ENCODE data around the gene MANEAL. TPM values are rescaled to one million over a fixed set of nuclear protein-coding genes. Genes with fewer than 3 reads are reported as not detected.
A peak's percentile ranks its signal among the peaks of the same experiment; 100 is the strongest.

Gene MANEAL
- total RNA-seq, 1 experiment from 2014 or later = 21.6 TPM

DNA sequence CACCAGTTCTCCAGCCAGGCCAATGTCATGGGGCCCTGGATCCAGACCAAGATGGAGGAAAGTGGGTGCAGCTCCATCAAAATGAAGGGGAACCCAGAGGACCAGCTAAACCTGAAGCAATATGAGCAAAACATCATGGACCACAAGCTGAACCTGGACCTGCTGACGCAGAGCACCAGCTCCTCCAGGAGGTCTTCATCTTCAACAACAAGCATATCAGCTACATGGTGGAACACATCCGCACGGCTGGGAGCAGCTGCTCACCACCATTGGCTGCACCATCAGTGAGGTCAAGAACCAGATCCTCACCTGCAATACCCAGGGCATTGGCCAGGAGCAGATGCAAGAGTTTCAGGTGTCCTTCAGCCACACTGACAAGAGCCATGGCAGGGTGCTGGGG, 15.0 kb upstream of the MANEAL start:
- DNase-seq (ENCODE audit: low read depth) = no peak

DNA sequence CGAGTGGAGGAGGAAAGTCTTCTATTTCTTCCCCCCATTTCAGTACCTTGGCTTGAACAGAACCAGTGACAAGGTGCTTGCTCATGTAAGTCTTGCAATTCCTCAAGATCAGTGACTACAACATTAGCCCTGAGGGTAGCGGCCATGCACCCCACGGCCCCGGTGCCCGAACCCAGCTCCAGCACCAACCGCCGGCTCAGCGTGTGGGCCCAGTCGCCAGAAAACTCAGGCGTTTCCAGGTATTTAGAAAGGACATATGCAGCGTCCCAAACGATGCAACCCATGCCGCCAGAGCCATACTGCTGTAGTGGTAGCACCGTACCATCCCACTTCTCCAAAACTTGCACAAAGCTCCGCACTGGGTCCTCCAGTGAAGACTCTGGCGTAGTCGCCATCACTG, 11.2 kb upstream of the MANEAL start:
- no peak for DNase-seq (ENCODE audit: low read depth)

DNA sequence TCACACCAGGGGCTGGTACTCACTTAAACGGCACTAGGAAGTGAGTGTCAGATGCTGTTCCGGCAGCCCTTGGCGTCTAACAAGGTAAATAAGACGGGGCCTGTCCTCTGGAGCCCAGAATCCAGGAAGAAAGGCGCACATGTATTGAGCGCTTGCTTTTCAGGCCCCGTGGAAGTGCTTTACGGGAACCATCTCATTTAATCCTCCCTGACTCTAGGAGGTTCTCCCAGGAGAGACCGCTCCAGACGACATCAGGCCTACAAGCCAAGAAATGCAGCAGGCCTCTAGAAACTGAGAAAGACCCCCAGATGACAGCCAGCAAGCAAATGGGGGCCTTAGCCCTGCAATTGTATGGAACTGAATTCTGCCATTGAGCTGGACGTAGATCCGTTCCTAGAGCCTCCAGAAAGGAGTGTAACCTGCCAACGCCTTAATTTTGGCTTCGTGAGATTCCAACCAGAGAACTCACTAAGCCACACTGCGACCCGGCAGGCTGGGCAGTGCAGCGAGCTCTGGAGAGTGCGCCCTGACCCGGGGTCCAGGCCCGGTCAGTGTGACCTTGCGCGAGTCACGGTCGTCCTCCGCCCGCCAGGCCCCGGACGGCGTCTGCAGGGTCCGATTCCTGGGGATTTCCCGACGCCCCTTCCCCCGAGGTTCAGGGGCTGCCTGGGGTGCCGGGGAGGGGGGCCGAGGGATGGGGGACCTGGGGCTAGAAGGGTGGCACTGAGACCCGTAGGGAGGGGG, 532 bp upstream of the MANEAL start:
- no peak for DNase-seq (ENCODE audit: low read depth)

DNA sequence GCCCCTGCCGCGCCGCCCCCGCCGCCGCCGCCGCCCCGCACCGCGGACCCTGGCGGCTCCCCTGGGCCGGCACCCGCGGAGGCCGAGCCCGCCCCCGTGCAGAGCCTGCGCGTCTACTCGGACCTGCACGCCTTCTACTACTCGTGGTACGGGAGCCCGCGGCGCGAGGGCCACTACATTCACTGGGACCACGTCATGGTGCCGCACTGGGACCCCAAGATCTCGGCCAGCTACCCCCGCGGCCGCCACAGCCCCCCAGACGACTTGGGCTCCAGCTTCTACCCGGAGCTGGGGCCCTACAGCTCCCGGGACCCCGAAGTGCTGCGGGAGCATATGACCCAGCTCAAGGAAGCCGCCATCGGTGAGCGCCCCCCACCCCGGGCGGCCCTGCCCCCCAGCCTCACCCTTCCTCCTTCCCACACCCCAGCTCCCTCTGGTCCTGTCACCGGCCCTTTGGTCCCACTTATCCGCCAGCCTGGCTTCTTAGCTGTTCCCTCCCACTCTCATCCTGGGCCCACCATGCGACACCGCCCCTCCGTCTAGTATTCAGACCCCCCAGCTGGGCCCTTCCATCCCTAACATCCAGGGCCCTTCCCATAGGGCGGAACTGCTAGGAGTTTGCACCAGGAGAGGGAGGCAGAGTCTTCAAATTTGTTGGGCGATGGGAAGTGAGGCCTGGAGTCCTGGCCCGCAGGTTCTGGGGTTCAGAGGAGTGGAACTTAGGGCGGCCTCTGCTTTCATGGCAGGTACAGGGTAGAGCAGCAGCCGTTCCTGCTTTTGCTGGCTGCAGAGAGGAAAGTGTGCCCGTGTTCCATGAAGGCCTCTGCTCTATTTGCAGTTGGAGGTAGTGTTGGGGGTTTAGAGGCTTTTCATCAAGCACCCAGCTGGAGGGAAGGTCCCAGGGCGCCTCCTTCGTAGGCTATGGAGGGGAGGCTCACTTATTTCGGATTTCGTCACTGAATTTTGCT, 1.0 kb downstream of the MANEAL start:
- DNase-seq (ENCODE audit: low read depth) = no peak

DNA sequence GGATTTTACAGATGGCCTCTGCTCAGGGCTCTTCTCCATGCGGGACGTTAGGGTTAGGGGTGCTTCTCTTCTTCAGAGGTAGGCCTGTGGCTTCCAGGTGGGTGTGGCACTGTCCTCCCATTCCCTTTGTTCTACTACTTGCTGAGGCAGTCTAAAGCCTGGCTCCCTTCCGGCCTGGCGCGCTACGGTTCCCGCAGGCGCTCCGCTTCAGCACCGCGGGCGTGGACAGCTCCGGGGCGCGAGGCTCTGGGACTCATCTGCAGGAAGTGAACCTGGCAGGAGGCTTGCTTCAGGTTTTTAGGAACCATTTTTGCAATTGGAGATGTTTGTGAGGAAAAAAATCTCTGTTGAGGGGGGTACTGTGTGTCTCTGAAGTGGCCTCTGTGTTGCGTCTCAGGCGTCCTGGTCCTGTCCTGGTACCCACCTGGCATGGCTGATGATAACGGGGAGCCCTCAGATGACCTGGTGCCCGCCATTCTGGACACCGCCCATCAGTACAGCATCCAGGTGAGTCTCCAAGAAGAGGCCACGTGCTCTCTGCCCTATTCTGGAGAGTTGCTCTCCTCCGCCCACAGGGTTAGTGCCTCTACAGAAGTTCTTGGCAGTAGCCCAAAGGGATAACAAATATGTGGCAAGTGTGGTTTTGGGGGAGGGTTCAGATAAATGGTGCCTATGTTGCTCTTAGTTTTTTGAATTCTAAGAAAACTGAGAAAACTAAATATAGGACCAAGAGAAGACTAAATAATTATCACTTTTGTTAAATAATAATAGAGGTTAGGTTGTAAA, 1.9 kb downstream of the MANEAL start:
- peak; percentile 31 for DNase-seq (ENCODE audit: low read depth)

DNA sequence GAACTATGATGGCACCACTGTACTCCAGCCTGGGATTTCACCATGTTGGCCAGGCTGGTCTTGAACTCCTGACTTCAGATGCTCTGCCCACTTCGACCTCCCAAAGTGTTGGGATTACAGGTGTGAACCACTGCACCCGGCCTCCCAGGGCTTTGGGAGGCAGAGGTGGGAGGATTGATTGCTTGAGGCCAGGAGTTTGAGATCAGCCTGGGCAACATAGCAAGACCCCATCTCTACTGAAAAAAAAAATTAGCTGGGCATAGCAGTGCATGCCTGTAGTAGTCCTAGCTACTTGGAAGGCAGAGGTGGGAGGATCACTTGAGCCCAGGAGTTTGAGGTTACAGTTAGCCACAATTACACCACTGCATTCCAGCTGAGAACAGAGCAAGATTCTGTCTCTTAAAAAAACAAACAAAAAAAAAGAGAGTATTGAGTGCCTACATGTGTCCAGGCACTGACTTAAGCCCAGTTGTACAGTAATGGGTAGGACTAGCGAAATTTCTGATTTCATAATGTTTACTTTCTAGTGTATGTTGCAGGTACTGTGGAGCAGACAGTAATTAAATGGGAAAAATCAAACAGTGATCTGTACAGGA, 4.2 kb downstream of the MANEAL start:
- DNase-seq (ENCODE audit: low read depth) = peak; percentile 64

DNA sequence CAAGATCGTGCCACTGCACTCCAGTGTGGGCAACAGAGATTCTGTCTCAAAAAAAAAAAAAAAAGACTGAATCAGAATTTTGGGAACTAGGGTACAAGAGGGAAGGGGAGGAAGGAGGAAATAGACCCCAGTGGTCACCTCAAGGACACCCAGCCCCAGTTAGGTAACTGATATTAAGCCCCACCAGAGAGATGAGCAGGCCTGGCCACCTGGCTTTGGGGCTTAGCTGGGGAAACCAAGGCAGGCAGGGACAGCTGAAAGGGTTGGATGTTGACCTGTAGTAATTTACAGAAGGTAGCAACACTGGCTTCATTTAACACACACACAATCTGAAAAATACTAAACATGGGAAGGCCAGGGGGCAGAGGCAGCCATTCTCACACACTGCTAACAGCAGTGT, 8.8 kb downstream of the MANEAL start:
- no peak for DNase-seq (ENCODE audit: low read depth)

DNA sequence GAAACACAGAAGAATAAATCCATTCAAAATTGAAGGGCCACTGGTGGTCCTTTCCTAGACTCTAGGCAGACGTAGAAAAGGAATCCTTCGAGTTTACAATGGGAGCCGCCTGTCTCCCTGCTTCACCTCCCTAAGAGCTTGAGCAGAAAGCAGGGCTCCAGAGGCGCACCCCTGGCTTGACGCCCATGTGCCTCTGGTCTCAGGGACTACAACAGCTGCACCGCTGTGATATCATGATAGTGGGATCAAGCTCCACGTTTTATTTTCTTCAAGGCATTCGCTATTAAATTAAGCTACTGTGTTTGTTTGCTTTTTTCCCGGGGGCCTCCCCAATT, 13.5 kb downstream of the MANEAL start:
- no peak for DNase-seq (ENCODE audit: low read depth)

DNA sequence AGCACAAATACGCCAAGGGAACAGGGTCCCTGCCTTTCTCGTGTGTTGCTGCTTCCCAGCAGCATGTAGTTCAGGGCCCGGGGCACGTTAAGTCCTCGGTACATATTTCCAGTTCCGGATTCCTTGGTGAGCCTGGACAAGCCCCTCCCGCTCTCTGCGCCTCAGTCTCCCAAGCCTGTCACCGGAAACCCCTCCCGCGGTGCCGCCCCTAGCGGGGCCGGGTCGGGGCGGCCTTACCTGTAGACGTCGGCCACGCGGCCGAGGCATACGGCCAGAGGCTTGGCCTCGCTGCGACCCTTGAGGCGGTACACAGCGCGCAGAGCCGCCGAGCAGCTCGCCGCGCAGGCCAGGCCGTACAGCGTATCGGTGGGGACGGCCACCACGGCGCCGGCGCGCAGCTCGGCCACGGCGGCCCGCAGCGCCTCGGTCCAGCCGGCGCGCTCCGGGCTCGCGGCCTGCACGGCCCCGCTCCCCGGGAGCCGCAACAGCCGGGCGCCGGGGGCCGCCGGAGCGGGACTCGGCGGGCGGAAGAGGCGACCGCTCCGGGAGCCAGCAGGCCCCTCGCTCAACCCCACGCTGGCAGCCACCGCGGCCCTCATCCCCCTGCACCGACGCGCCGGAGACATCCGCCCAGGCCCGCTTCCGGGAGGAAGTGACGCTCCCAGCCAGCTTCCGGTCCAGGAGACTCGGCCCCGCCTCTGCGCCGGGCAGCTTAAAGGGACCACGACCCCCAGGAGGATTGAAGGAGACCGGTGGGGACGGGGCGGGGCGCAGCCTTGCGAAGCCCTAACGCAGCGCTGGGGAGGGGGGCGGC, 14.1 kb downstream of the MANEAL start, which contains the start of the genes C1orf122 and YRDC:
Gene C1orf122, plus strand, starts transcription at position 236 of the 814 bp plus-strand sequence. CDS start 615 bp downstream, outside the sequence.
Gene YRDC, minus strand, starts transcription at position 654 of the 814 bp plus-strand sequence. Its CDS starts 28 bp downstream, at position 626.
- DNase-seq (ENCODE audit: low read depth) = peak; percentile 87

DNA sequence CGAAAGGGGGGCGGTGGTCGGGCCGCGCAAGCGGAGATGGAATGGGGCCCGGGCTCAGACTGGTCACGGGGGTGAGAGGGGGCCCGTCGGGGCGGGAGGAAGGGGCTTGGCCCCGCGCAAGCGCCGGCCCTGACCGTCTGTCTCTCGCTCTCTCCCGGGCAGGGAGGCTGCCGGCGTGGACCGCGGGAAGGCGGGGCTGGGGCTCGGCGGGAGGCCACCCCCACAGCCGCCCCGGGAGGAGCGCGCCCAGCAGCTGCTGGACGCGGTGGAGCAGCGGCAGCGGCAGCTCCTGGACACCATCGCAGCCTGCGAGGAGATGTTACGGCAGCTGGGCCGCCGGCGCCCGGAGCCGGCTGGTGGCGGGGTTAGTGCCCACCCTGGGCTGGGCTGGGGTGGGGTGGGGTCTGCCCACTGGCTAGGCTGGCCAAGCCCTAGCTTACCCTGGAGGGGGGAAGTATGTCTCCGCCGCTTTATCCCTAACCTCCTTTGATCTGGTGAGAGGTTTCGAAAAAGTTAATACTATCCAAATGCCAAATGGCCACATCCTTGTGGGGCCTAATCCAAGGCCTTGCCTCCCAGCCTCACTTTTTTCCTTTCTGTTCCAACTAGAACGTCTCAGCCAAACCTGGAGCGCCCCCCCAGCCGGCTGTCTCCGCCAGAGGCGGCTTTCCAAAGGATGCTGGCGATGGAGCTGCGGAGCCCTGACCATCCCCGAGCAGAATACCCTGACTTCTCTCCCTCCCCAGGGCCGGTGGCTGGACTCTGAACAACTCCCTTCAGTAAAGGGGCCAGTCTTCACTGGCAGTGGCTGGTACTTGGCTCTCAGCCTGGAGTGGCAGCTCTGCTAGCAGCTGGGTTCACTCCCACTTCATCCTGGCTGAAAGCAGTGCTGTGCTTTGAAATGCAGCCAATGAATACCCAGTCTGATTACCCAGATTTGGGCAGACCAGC, 15.0 kb downstream of the MANEAL start:
- DNase-seq (ENCODE audit: low read depth) = peak; percentile 72

DNA sequence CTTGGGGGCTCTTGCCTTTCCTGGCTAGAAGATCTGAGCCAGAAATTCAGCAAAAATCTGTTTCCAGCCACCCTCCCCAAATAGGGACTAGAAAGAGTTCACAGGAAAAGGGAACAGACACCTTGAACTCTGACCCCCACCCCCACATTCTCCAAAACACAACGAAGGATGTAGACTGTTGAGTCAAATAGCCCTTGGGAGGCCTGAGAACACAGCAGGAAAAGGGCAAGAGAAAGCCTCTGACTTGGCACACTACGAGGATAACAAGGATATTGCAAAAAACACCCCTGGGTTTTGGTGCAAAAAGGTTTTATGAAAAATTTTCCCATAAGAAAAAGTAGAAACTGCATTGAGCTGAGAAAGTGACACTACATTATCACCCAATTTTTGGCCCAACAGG, 16.3 kb downstream of the MANEAL start:
- no peak for DNase-seq (ENCODE audit: low read depth)

DNA sequence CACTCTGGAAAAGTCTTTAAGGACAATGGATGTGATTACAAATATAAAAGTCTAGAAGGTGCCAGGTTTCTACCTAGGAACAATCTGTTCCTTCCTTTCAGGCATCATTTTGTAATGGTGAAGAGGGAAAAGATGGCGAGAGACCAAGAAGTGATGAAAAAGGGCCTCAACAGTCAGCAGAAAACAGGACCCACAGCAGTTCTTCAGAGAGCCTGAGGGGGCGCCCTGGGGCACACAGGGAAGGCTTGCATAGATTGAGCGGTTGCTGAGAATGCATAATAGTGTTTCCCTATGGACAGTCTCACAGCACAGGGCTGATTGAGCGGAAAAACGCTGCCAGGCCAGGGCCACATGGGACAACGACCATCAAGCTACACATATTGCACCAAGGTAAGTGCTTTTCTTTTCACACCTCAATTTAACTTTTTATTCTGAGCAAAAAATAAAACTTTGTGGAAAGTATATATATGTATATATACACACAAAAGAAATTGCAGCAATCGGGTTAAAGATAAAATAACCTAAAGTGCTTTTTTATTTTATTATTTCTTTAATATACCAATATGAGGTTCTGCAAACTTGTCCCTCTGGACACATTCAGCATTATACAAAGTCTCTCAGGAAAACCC, 17.5 kb downstream of the MANEAL start:
- peak; percentile 74 for DNase-seq (ENCODE audit: low read depth)

DNA sequence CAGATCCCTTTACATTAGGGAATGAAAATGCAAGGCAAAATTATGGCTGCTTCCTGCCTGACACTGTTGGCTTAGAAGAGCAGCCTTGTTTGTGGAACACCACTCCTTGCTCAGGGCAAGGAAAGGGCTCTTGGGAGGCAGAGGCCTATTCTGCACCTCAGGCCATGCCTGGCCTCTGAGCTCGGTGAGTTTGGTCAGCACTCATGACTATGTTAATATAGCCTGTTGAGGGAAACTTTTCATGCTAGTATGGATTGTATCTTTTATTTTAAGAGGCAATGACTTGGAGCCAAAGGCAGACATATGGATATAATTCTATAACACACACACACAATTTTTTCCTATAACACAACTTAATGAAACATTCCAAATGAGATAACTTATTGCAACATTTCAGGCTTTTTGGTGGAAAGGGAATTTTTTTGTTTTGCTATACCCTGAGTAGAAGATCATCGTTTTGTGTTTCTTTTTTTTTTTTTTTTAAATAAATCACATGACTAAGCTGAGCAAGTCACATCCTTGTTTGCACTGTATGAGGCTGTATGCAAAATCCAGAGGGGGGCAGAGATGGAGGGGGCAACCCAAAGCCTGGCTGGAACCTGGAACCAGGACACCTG, 20.0 kb downstream of the MANEAL start:
- DNase-seq (ENCODE audit: low read depth) = no peak

DNA sequence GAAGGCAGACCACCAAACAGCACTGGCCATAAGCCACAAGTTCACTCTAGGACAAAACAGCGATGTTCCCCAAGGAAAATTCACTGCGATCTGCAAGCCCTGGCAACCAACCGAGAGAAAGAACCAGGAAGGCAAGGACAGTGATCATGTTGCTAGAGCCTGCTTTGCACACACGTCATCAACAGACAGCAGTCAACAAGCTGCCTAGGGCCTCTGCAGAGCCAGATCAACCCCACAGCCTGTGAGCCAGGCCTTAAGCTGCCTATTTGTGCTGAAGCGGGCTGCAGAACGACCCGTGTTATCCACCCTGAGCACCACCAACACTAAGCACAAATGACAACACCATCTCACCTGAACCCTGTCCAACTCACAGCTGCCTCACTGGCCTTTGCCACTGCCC, 20.6 kb downstream of the MANEAL start:
- no peak for DNase-seq (ENCODE audit: low read depth)

DNA sequence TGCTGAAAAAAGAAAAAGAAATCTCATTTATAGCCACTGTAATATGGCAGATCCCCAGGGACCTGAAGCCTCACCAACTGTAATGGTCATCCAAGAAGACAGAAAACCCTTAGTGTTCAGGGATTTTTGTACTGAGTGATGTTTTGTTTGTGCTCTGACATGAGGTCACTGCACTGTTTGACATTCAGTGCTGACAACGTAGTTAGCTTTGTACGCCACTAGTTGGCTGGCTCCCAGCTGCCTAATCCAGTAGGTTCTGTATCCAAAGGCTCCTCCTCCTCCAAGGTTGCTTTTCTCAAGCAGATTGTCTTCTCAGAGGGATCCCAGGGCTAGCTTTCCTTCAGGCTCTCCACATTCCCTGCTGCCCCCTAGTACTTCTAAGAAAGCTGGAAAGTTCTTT, 23.8 kb downstream of the MANEAL start:
- no peak for DNase-seq (ENCODE audit: low read depth)

DNA sequence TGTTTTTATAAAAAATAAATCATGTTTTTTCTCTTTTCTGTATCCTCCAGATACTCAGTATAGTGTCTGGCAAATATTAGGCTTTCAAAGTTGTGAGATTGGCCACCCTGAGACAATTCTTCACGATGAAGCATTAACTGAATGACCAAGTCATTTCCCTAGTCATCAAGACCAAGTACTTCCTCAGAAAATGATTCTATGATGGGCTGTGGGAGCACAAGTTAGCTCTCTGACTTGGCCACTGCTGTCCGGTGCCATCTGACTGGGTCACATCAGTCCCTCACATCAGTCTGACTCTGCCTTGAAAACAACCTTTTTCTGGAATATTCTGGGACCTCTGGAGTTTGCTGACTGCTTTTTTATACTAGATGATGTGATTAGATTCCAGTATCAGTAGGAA, 27.8 kb downstream of the MANEAL start:
- no peak for DNase-seq (ENCODE audit: low read depth)

DNA sequence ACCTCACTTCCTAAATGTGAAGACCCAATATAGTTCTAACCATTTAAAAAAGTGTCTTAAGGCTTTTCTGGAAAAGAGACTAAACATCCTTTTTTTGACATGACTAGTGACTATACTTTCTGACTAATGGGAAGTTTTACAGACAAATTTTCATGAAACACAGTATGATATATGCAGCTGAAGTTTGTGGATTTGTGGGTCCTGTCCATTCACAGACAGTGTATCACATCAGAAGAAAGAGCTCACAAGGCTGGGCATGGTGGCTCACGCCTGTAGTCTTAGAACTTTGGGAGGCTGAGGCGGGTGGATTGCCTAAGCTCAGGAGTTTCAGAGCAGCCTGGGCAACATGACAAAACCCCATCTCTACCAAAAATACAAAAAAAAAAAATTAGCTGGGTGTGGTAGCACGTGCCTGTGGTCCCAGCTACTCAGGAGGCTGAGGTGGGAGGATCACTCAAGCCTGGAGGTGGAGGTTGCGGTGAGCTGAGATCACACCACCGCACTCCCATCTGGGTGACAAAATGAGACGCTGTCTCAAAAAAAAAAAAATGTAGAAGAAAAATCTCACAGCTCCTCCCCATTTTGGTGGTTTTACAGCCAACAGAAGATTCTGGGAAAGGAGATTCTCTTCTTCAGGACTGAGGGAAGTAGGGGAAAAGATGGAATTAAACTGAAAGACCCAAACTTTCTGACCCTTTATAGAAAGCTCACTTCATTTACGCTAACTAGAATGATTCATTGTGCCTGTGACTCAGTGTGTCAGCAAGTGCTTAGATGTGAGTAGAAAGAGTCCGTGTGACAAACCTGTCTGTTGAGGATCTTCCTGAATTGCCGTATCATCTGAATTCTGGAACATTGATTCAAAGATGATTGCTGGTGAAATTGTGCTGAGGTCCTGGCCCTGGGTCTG, 29.5 kb downstream of the MANEAL start:
- no peak for DNase-seq (ENCODE audit: low read depth)
